SK-N-MC (cell line): Measurements from ENCODE around the gene RTL9.

ENCODE experiments used
- DNase-seq: peaks from one replicate; pipeline ENCODE4 v3.0.0-alpha.2; 2011; ENCODE audit warnings: low read depth, low spot score
- H3K27ac ChIP-seq: fragments of 200-600 bp; sonication (generic); 2 replicates; pipeline ENCODE4 v1.5.1; 2016; ENCODE audit warnings: mixed run types
- H3K36me3 ChIP-seq: fragments of 200-600 bp; sonication (generic); 2 replicates; pipeline ENCODE4 v1.6.1; 2017; ENCODE audit warnings: antibody characterized with exemption, low read length, mixed read lengths; ENCODE audit not compliant: insufficient read depth
- H3K4me3 ChIP-seq: fragments of 200-600 bp; sonication (generic); 2 replicates; pipeline ENCODE4 v1.5.1; 2016
- H3K9ac ChIP-seq: fragments of 200-600 bp; sonication (generic); 2 replicates; pipeline ENCODE4 v1.8.0; 2017; ENCODE audit warnings: mixed run types, mixed read lengths; ENCODE audit not compliant: insufficient read length
- H3K9me3 ChIP-seq: fragments of 200-600 bp; sonication (generic); 2 replicates; pipeline ENCODE4 v1.6.1; 2017; ENCODE audit warnings: low read depth, mild to moderate bottlenecking, antibody characterized with exemption, low read length, moderate library complexity, mixed read lengths
- EZH2 ChIP-seq: fragments of 200-600 bp; sonication (generic); IDR thresholded peaks from one replicate; pipeline ENCODE4 v1.6.1; 2017; ENCODE audit warnings: antibody characterized with exemption
- FOXP2 ChIP-seq: optimal IDR thresholded peaks from 2 replicates; pipeline ENCODE3; 2011; ENCODE audit warnings: mild to moderate bottlenecking, moderate library complexity; ENCODE audit not compliant: insufficient read depth; ENCODE audit errors: extremely low read length, control extremely low read depth
- POLR2AphosphoS5 ChIP-seq: IDR thresholded peaks from 2 replicates; pipeline ENCODE4 v1.6.1; 2012; ENCODE audit warnings: mild to moderate bottlenecking, low read depth, low read length, borderline replicate concordance

RTL9 gene

DNA sequence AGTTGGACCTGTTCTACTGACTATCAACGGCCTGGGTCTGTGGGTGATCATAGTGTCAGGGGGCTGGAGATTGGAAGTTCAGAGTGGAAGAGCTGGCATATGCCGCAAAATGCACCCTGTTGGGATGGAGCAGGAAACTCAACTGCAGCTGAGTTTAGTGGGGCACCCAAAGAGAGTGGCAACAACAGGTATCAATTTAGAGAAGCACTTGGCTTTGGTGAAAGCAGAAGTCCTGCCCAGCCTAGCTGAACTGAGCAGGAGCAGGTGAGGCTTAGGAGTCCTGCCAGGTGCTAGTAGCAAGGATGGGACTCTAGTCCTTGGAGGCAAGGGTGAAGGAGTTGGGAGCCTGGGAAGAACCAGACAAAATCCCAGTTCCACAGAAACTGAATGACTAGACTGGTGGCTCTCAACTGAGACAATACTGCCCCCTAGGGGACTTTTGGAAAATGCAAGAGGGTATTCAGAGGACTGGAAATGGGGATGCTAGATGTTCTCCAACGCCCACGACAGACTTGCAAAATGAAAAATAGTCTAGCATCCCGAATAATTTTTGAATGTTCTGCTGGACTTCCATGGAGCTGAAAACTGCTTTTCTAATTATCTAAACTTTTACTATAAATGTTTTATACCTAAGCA lies 49.4 kb downstream of the RTL9 start:
- no peak overlapping the region for H3K9ac ChIP-seq
- H3K27ac ChIP-seq = no peak overlapping the region
- no peaks in the 10 kb centered on the region for H3K36me3 ChIP-seq
- TF ChIP-seq EZH2 (no peak), FOXP2 (no peak), POLR2AphosphoS5 (no peak)
- DNase-seq = no peak
- no peak overlapping the region for H3K4me3 ChIP-seq
- H3K9me3 ChIP-seq = no peaks in the 10 kb centered on the region
